ENCODE data around the gene SLF1.
A peak's percentile ranks its signal among the peaks of the same experiment; 100 is the strongest.

The SLF1 gene

GRCh38 chr5:94658272-94658671 lies 39.8 kb downstream of the SLF1 start:
- no peak overlapping the region for H3K4me3 ChIP-seq (ENCODE audit: insufficient read depth, low read depth, low read length)
- no peaks in the 10 kb centered on the region for H3K4me1 ChIP-seq (ENCODE audit: control insufficient read depth, insufficient read depth, low read length)
- no peaks in the 10 kb centered on the region for H3K27me3 ChIP-seq (ENCODE audit: control insufficient read depth, insufficient read depth, low read length, poor library complexity, severe bottlenecking)
- H3K27ac ChIP-seq (ENCODE audit: insufficient read depth, low read depth, low read length, poor library complexity, severe bottlenecking): no peak overlapping the region
- 100% methylated on average over 1 of the region's 1 CpG for WGBS, 2 experiments
- peaks cover 24% of the 10 kb centered on the region for H3K36me3 ChIP-seq (ENCODE audit: control insufficient read depth, insufficient read depth, low read length)
- peaks cover 2% of the 10 kb centered on the region for H3K9me3 ChIP-seq (ENCODE audit: control insufficient read depth, low read length)

- H3K4me3 ChIP-seq (ENCODE audit: insufficient read depth, low read depth, low read length): no peak overlapping the region
- no peaks in the 10 kb centered on the region for H3K27me3 ChIP-seq (ENCODE audit: control insufficient read depth, insufficient read depth, low read length, poor library complexity, severe bottlenecking)
- no peak overlapping the region for H3K27ac ChIP-seq (ENCODE audit: insufficient read depth, low read depth, low read length, poor library complexity, severe bottlenecking)
- H3K36me3 ChIP-seq (ENCODE audit: control insufficient read depth, insufficient read depth, low read length): peaks cover 17% of the 10 kb centered on the region
- 90 to 92% methylated on average over 8 of the region's 8 CpGs for WGBS, 2 experiments
- H3K4me1 ChIP-seq (ENCODE audit: control insufficient read depth, insufficient read depth, low read length): no peaks in the 10 kb centered on the region
- peaks cover 2% of the 10 kb centered on the region for H3K9me3 ChIP-seq (ENCODE audit: control insufficient read depth, low read length)
Measured at GRCh38 chr5:94660506-94660905, 42.0 kb downstream of the SLF1 start.

GRCh38 chr5:94661086-94661485 lies 42.6 kb downstream of the SLF1 start:
- WGBS, 2 experiments: 96 to 99% methylated on average over 3 of the region's 3 CpGs
- H3K27ac ChIP-seq (ENCODE audit: insufficient read depth, low read depth, low read length, poor library complexity, severe bottlenecking): peak overlapping the region; percentile 28
- H3K36me3 ChIP-seq (ENCODE audit: control insufficient read depth, insufficient read depth, low read length): peaks cover 17% of the 10 kb centered on the region
- H3K4me1 ChIP-seq (ENCODE audit: control insufficient read depth, insufficient read depth, low read length): no peaks in the 10 kb centered on the region
- no peak overlapping the region for H3K4me3 ChIP-seq (ENCODE audit: insufficient read depth, low read depth, low read length)
- H3K27me3 ChIP-seq (ENCODE audit: control insufficient read depth, insufficient read depth, low read length, poor library complexity, severe bottlenecking): no peaks in the 10 kb centered on the region
- H3K9me3 ChIP-seq (ENCODE audit: control insufficient read depth, low read length): no peaks in the 10 kb centered on the region

- Histone ChIP-seq H3K27ac (ENCODE audit: insufficient read depth, low read depth, low read length, poor library complexity, severe bottlenecking) (no peak overlapping the region), H3K36me3 (ENCODE audit: control insufficient read depth, insufficient read depth, low read length) (peaks cover 6% of the 10 kb centered on the region), H3K4me3 (ENCODE audit: insufficient read depth, low read depth, low read length) (no peak overlapping the region), H3K9me3 (ENCODE audit: control insufficient read depth, low read length) (no peaks in the 10 kb centered on the region), H3K4me1 (ENCODE audit: control insufficient read depth, insufficient read depth, low read length) (no peaks in the 10 kb centered on the region), H3K27me3 (ENCODE audit: control insufficient read depth, insufficient read depth, low read length, poor library complexity, severe bottlenecking) (no peaks in the 10 kb centered on the region)
- WGBS, 2 experiments: 77 to 79% methylated on average over 3 of the region's 3 CpGs
Measured at GRCh38 chr5:94667937-94668336, 49.5 kb downstream of the SLF1 start.

- no peaks in the 10 kb centered on the region for H3K9me3 ChIP-seq (ENCODE audit: control insufficient read depth, low read length)
- no peaks in the 10 kb centered on the region for H3K36me3 ChIP-seq (ENCODE audit: control insufficient read depth, insufficient read depth, low read length)
- WGBS, 2 experiments: no CpG with 5 or more reads among the region's 1 CpG
- H3K4me1 ChIP-seq (ENCODE audit: control insufficient read depth, insufficient read depth, low read length): no peaks in the 10 kb centered on the region
- H3K4me3 ChIP-seq (ENCODE audit: insufficient read depth, low read depth, low read length): no peak overlapping the region
- H3K27me3 ChIP-seq (ENCODE audit: control insufficient read depth, insufficient read depth, low read length, poor library complexity, severe bottlenecking): no peaks in the 10 kb centered on the region
- H3K27ac ChIP-seq (ENCODE audit: insufficient read depth, low read depth, low read length, poor library complexity, severe bottlenecking): no peak overlapping the region
Measured at GRCh38 chr5:94670726-94671125, 52.3 kb downstream of the SLF1 start.

GRCh38 chr5:94672746-94673145 lies 54.3 kb downstream of the SLF1 start:
- Histone ChIP-seq H3K27me3 (ENCODE audit: control insufficient read depth, insufficient read depth, low read length, poor library complexity, severe bottlenecking) (no peaks in the 10 kb centered on the region), H3K27ac (ENCODE audit: insufficient read depth, low read depth, low read length, poor library complexity, severe bottlenecking) (no peak overlapping the region), H3K36me3 (ENCODE audit: control insufficient read depth, insufficient read depth, low read length) (peaks cover 6% of the 10 kb centered on the region), H3K4me1 (ENCODE audit: control insufficient read depth, insufficient read depth, low read length) (no peaks in the 10 kb centered on the region), H3K4me3 (ENCODE audit: insufficient read depth, low read depth, low read length) (no peak overlapping the region), H3K9me3 (ENCODE audit: control insufficient read depth, low read length) (no peaks in the 10 kb centered on the region)
- WGBS, 2 experiments: 90% methylated on average over 1 of the region's 1 CpG; no CpG with 5 or more reads in 1 of the 2 experiments

GRCh38 chr5:94674490-94675382 lies 56.3 kb downstream of the SLF1 start:
- H3K36me3 ChIP-seq (ENCODE audit: control insufficient read depth, insufficient read depth, low read length): peaks cover 6% of the 10 kb centered on the region
- WGBS, 2 experiments: no CpG with 5 or more reads among the region's 1 CpG
- H3K27me3 ChIP-seq (ENCODE audit: control insufficient read depth, insufficient read depth, low read length, poor library complexity, severe bottlenecking): no peaks in the 10 kb centered on the region
- H3K4me1 ChIP-seq (ENCODE audit: control insufficient read depth, insufficient read depth, low read length): no peaks in the 10 kb centered on the region
- H3K27ac ChIP-seq (ENCODE audit: insufficient read depth, low read depth, low read length, poor library complexity, severe bottlenecking): no peak overlapping the region
- no peaks in the 10 kb centered on the region for H3K9me3 ChIP-seq (ENCODE audit: control insufficient read depth, low read length)
- no peak overlapping the region for H3K4me3 ChIP-seq (ENCODE audit: insufficient read depth, low read depth, low read length)

GRCh38 chr5:94675965-94676618 lies 57.6 kb downstream of the SLF1 start:
- H3K9me3 ChIP-seq (ENCODE audit: control insufficient read depth, low read length): no peaks in the 10 kb centered on the region
- WGBS, 2 experiments: 94 to 95% methylated on average over 4 of the region's 4 CpGs
- no peak overlapping the region for H3K27ac ChIP-seq (ENCODE audit: insufficient read depth, low read depth, low read length, poor library complexity, severe bottlenecking)
- no peak overlapping the region for H3K4me3 ChIP-seq (ENCODE audit: insufficient read depth, low read depth, low read length)
- H3K4me1 ChIP-seq (ENCODE audit: control insufficient read depth, insufficient read depth, low read length): no peaks in the 10 kb centered on the region
- peaks cover 10% of the 10 kb centered on the region for H3K36me3 ChIP-seq (ENCODE audit: control insufficient read depth, insufficient read depth, low read length)
- no peaks in the 10 kb centered on the region for H3K27me3 ChIP-seq (ENCODE audit: control insufficient read depth, insufficient read depth, low read length, poor library complexity, severe bottlenecking)

GRCh38 chr5:94682814-94683520 lies 64.5 kb downstream of the SLF1 start:
- no peaks in the 10 kb centered on the region for H3K4me1 ChIP-seq (ENCODE audit: control insufficient read depth, insufficient read depth, low read length)
- H3K27me3 ChIP-seq (ENCODE audit: control insufficient read depth, insufficient read depth, low read length, poor library complexity, severe bottlenecking): no peaks in the 10 kb centered on the region
- H3K36me3 ChIP-seq (ENCODE audit: control insufficient read depth, insufficient read depth, low read length): peaks cover 3% of the 10 kb centered on the region
- H3K27ac ChIP-seq (ENCODE audit: insufficient read depth, low read depth, low read length, poor library complexity, severe bottlenecking): no peak overlapping the region
- no peak overlapping the region for H3K4me3 ChIP-seq (ENCODE audit: insufficient read depth, low read depth, low read length)
- WGBS, 2 experiments: 93 to 98% methylated on average over 3 to 5 of the region's 5 CpGs
- H3K9me3 ChIP-seq (ENCODE audit: control insufficient read depth, low read length): no peaks in the 10 kb centered on the region

GRCh38 chr5:94689908-94690307 lies 71.4 kb downstream of the SLF1 start:
- no peaks in the 10 kb centered on the region for H3K36me3 ChIP-seq (ENCODE audit: control insufficient read depth, insufficient read depth, low read length)
- no peaks in the 10 kb centered on the region for H3K4me1 ChIP-seq (ENCODE audit: control insufficient read depth, insufficient read depth, low read length)
- no peak overlapping the region for H3K27ac ChIP-seq (ENCODE audit: insufficient read depth, low read depth, low read length, poor library complexity, severe bottlenecking)
- H3K4me3 ChIP-seq (ENCODE audit: insufficient read depth, low read depth, low read length): no peak overlapping the region
- H3K9me3 ChIP-seq (ENCODE audit: control insufficient read depth, low read length): no peaks in the 10 kb centered on the region
- no peaks in the 10 kb centered on the region for H3K27me3 ChIP-seq (ENCODE audit: control insufficient read depth, insufficient read depth, low read length, poor library complexity, severe bottlenecking)
